Duodenal mucosa (tissue), 2 donors: ENCODE data around the gene RHOBTB3.

Source experiments
- H3K27ac ChIP-seq: one replicate; pipeline ENCODE4 v1.7.0; 2013; ENCODE audit warnings: low read depth, low read length
- H3K27me3 ChIP-seq, 2 donors: one replicate each; pipeline ENCODE4 v1.7.0; 2013; ENCODE audit warnings: low read length in 2 of 2, control low read depth in 1 of 2; ENCODE audit not compliant: insufficient read depth in 2 of 2, control insufficient read depth in 1 of 2
- H3K36me3 ChIP-seq, 2 donors: one replicate each; pipeline ENCODE4 v1.7.0; 2013; ENCODE audit warnings: low read length in 2 of 2, control low read depth in 1 of 2; ENCODE audit not compliant: insufficient read depth in 2 of 2, control insufficient read depth in 1 of 2
- H3K4me1 ChIP-seq, 2 donors: one replicate each; pipeline ENCODE4 v1.7.0; 2013; ENCODE audit warnings: low read length in 2 of 2, control low read depth in 1 of 2; ENCODE audit not compliant: insufficient read depth in 2 of 2, control insufficient read depth in 1 of 2
- H3K4me3 ChIP-seq, 2 donors: one replicate each; pipeline ENCODE4 v1.7.0; 2013; ENCODE audit warnings: low read length in 2 of 2, low read depth in 1 of 2
- H3K9ac ChIP-seq, 2 donors: one replicate each; pipeline ENCODE4 v1.7.0; 2013; ENCODE audit warnings: low read length in 2 of 2, low read depth in 1 of 2
- H3K9me3 ChIP-seq, 2 donors: one replicate each; pipeline ENCODE4 v1.7.0; 2013; ENCODE audit warnings: low read length in 2 of 2, control low read depth in 1 of 2; ENCODE audit not compliant: control insufficient read depth in 1 of 2

RHOBTB3 gene

DNA sequence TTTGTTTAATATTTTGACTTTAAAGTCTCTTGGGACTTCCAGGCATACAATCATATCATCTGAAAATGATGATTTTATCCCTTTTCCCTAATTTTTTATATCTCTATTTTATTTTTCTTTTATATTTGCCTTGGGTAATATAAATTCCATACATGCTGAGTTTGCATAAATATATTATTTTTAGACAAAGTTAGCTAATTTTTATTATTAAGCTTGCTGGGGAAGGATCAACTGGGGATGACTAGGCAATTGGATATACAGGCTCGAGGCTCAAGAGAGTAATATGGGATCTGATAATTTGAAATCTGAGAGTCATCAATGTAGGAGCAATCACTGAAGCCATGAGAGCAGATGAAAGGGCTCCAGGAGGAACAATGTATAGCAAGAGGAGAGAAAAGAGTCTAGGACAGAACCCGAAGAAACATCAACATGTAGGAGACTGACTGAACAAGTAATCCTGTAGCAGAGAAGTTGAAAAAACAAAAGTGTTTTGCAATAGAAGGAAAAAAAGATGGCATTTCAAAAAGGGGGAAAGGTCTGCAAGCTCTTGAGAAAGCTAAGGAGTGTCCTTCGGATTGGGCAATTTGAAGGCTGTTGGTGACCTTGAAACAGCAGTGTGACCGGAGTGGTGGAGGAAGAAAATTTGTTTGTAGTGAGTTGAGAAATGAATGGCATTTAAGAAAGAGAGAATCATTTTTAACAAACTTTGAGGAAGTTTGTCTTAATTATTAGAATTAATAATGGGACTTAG lies 17.0 kb upstream of the RHOBTB3 start:
- Histone ChIP-seq H3K4me1 (no peaks in the 10 kb centered on the region), H3K9me3 (no peaks in the 10 kb centered on the region), H3K27me3 (no peaks in the 10 kb centered on the region), H3K4me3 (no peak overlapping the region), H3K27ac (no peak overlapping the region), H3K36me3 (no peaks in the 10 kb centered on the region), H3K9ac (no peak overlapping the region)

DNA sequence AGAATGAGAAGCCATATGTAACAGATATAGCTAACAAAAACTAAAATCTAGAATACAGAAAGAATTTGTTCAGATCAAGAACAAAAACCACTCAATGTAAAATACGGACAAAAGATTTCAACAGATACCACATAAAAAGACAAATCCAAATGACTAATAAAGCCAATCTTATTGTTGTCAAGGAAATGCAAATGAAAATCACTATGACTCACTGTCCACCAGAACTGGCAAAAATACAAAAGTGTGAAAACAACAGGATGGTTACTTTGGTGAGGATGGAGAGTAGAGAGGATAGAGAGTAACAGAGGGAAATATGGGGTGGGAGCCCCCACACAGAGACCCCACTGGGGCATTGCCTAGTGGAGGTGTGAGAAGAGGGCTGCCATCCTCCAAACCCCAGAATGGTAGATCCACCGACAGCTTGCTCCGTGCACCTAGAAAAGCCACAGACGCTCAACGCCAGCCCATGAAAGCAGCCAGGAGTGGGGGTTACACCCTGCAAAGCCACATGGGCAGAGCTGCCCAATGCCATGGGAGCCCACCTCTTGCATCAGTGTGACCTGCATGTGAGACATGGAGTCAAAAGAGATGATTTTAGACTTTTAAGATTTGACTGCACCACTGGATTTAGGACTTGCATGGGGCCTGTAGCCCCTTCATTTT lies 15.2 kb upstream of the RHOBTB3 start:
- Histone ChIP-seq H3K4me3 (no peak overlapping the region), H3K4me1 (peaks cover 5 to 11% of the 10 kb centered on the region in 2 donors), H3K27me3 (no peaks in the 10 kb centered on the region), H3K9me3 (no peaks in the 10 kb centered on the region), H3K36me3 (no peaks in the 10 kb centered on the region), H3K27ac (no peak overlapping the region), H3K9ac (no peak overlapping the region)

DNA sequence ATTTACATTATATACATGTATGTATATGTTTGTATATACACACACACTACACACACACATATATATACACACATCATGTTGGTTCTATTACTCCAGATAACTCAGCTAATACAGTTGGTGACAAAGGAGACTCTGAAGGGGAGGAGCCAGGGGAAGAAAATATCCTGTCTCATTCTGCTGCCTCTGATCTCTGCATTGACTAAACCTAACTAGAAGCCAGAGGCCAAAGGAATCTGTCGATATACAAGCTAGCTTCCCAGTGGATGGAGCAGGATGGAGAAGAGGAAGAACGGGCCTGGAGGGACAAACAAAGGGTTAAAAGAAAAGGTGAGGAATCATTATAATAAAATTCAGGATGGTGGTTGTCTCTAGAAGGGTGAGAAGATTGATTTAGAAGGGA lies 13.7 kb upstream of the RHOBTB3 start:
- no peak overlapping the region for H3K4me3 ChIP-seq
- no peaks in the 10 kb centered on the region for H3K27me3 ChIP-seq
- H3K4me1 ChIP-seq, result peaks cover 5 to 11% of the 10 kb centered on the region in 2 donors
- no peak overlapping the region for H3K9ac ChIP-seq
- H3K9me3 ChIP-seq, result no peaks in the 10 kb centered on the region
- no peak overlapping the region for H3K27ac ChIP-seq
- H3K36me3 ChIP-seq, result no peaks in the 10 kb centered on the region

DNA sequence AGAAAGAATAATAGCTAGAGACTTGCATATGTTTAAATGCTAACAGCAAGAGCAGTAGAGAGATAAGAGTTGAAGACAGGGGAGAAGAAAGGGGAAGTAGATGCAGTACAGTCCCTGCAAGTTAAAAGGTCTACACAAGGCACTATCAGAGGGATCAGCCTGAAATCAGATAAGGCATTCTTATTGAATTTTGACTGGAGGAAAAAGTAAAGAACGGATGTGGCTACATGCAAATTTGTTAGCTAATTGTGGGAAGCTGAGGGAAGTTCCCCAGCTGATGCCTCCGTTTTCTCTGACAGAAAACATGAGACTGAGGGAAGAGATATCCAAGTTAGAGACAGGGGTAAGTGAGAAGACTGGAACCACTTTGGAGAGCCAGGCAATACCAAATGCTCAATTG lies 12.9 kb upstream of the RHOBTB3 start:
- Histone ChIP-seq H3K9me3 (no peaks in the 10 kb centered on the region), H3K27ac (no peak overlapping the region), H3K4me3 (no peak overlapping the region), H3K36me3 (no peaks in the 10 kb centered on the region), H3K27me3 (no peaks in the 10 kb centered on the region), H3K9ac (no peak overlapping the region), H3K4me1 (peaks cover 5 to 11% of the 10 kb centered on the region in 2 donors)

DNA sequence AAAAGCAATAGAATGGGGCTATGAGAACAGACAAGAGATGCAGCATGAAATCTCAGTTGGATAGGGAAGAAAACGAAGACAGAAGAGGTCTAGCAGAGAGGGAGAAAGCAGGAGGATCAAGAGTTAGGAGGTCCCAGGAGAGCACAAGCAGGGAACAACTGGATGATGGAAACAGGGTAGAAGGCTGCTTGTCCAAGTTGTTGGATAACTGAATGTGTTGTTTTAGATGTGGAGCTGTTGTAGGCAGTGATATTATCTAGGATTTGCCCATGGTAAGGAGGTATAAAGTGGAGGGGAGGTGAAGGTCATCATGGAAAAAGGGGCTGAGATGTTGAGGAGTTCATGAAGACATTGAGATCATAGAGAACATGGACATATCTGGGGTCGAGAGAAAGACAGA lies 12.4 kb upstream of the RHOBTB3 start:
- Histone ChIP-seq H3K36me3 (no peaks in the 10 kb centered on the region), H3K9me3 (no peaks in the 10 kb centered on the region), H3K27ac (no peak overlapping the region), H3K9ac (no peak overlapping the region), H3K27me3 (no peaks in the 10 kb centered on the region), H3K4me1 (peaks cover 5 to 17% of the 10 kb centered on the region in 2 donors), H3K4me3 (no peak overlapping the region)

DNA sequence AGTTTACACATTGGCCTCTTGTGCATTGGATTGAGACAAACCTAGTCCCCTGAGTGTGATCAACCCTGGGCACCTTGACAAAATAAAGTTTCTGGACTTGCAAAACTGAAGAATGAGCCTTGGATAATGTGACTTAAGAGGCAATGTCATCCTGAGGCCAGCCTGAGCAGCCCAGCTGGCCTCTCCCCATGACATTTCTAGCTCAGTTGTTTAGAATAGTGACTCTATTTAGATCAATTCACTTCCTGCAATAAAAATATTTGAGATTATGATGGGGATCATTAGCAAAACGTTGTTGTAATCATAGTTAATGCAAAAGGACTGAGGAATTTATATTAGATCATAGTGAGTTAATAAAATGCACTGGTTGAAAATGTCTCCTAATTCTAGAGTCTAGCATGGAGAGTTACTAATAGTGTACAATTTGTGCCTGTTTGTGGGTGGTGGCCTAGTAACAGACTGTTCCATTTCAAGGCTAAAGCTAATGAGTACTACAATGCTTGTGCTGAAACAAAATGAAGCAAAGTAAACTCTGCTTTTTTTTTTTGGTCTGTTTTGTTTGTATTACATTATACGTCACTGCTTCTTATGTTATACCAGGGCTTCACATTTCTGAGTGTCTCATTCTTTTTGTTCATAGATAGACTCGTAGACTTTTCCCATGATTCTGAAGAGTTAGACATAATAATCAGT lies 10.9 kb upstream of the RHOBTB3 start:
- Histone ChIP-seq H3K9me3 (no peaks in the 10 kb centered on the region), H3K4me3 (no peak overlapping the region), H3K27me3 (no peaks in the 10 kb centered on the region), H3K9ac (no peak overlapping the region), H3K4me1 (peaks cover 5 to 17% of the 10 kb centered on the region in 2 donors), H3K27ac (no peak overlapping the region), H3K36me3 (no peaks in the 10 kb centered on the region)

DNA sequence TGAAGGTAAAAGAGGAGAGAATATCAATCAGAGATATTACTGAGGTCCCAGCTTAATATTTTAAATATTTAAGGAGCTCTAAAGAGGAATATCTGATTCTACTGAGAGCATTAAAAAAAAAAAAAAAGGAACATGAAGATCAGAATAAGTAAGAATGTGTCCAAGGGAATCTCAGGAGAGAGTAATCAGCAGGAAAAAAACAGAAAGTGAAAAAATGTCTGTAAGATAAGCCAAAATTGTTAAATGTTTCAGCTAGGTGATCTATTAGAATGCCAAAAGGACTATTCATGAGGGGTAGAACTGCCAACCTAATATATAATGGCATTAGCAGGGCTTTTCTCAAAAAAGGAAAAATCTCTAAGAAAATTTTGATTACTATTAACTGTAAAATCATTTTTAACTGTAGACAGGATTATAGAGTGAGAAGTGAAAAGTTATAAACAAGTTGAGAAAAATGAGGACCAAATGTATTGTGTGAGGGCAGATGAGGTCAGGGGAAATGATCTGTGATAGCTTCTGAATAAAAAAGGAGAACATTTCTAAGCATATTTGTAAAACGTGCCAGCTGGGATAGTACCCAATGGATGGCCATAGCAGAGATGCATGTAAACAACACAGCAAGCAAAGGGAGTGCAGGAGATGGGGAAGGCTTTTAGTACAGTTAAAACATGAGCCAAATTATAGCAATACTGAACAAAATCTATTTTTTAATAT lies 9.4 kb upstream of the RHOBTB3 start:
- no peaks in the 10 kb centered on the region for H3K36me3 ChIP-seq
- no peaks in the 10 kb centered on the region for H3K9me3 ChIP-seq
- no peak overlapping the region for H3K9ac ChIP-seq
- H3K27me3 ChIP-seq, result no peaks in the 10 kb centered on the region
- H3K4me1 ChIP-seq, result peaks cover 5 to 21% of the 10 kb centered on the region in 2 donors
- no peak overlapping the region for H3K27ac ChIP-seq
- H3K4me3 ChIP-seq, result no peak overlapping the region

DNA sequence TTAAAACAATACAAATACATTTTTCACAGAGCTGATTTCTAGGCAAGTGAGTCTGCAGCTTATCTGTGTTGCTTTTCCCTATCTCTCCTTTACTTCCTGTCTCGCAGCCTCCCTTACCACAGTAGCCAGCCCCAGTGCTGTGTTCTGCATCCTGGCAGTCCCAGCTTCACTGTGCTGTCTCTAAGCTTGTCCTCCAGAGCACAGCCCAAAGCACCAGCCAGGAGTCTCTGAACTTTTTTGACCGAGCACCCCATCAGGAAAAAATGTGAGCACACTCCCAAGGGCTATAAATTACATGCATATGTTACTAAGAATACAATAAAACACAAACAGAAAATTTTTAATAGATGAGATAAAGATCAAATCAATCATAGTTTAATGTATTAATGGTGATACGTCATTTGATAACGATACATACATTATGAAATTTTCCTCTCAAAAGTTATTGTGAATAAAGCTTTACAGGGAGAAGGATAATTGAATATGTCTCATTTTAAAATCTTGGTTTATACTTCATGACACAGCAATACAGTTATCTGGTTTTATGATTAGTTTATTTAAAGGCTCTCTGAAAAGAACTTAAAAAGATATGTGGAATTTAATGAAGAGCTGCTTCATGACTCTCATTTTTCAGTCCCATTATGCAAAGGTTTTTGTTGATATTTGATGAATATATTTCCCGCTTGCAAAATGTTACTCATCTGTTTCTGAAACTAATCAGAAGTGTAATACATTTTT lies 7.3 kb upstream of the RHOBTB3 start:
- H3K9me3 ChIP-seq, result no peaks in the 10 kb centered on the region
- H3K27me3 ChIP-seq, result no peaks in the 10 kb centered on the region
- H3K9ac ChIP-seq, result no peak overlapping the region
- H3K4me3 ChIP-seq, result no peak overlapping the region
- no peaks in the 10 kb centered on the region for H3K36me3 ChIP-seq
- H3K4me1 ChIP-seq, result peaks cover 17 to 39% of the 10 kb centered on the region in 2 donors
- no peak overlapping the region for H3K27ac ChIP-seq

DNA sequence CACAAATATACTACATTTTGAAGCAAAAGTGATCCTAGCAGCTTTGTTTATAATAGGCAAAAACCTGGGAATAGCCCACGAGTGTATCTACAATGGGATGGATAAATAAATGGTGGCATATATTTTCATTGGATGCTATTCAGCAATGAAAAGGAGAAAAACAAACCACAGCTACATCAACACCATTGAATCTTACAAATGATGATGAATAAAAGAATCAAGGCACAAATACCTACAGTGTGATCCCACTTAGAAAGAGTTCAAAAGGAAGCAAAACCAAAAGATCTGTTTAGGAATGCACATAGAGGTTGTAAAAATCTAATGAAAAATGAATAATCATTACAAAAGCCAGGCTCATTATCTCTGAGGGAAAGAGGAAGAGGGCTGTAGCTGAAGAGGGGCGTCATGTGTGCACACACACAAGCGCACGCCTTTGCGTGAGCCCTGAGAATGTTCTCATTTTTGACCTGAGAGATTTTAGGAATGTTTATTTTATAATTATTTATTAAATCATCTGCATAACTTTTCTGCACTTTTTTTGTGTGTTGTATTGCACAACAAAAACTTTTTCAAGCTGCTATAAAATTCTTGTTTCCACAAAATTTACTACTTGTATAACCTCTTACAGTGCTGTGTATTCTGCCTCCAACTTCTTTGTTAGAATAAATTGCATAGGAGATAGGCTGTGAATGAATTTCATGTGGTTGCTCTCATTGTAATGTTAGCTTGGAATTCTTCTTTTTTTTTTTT lies 5.9 kb upstream of the RHOBTB3 start:
- no peaks in the 10 kb centered on the region for H3K9me3 ChIP-seq
- no peaks in the 10 kb centered on the region for H3K27me3 ChIP-seq
- no peaks in the 10 kb centered on the region for H3K36me3 ChIP-seq
- no peak overlapping the region for H3K27ac ChIP-seq
- H3K9ac ChIP-seq, result no peak overlapping the region
- no peak overlapping the region for H3K4me3 ChIP-seq
- H3K4me1 ChIP-seq, result peaks cover 18 to 39% of the 10 kb centered on the region in 2 donors
